GM18498 (cell line): ENCODE measurements around the gene KTI12.
"Not testable (repeated sequence)": the region's sequence is repeated elsewhere in the genome, so short reads cannot be mapped to it uniquely, and the experiment has no call there.

ENCODE experiments used
- ATAC-seq: cut with Tn5 transposase; IDR thresholded peaks from one replicate; pipeline ENCODE4 v1.9.1; 2021; ENCODE audit warnings: mild to moderate bottlenecking, moderate library complexity; ENCODE audit not compliant: unreplicated experiment

The KTI12 gene, protein sequence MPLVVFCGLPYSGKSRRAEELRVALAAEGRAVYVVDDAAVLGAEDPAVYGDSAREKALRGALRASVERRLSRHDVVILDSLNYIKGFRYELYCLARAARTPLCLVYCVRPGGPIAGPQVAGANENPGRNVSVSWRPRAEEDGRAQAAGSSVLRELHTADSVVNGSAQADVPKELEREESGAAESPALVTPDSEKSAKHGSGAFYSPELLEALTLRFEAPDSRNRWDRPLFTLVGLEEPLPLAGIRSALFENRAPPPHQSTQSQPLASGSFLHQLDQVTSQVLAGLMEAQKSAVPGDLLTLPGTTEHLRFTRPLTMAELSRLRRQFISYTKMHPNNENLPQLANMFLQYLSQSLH

DNA sequence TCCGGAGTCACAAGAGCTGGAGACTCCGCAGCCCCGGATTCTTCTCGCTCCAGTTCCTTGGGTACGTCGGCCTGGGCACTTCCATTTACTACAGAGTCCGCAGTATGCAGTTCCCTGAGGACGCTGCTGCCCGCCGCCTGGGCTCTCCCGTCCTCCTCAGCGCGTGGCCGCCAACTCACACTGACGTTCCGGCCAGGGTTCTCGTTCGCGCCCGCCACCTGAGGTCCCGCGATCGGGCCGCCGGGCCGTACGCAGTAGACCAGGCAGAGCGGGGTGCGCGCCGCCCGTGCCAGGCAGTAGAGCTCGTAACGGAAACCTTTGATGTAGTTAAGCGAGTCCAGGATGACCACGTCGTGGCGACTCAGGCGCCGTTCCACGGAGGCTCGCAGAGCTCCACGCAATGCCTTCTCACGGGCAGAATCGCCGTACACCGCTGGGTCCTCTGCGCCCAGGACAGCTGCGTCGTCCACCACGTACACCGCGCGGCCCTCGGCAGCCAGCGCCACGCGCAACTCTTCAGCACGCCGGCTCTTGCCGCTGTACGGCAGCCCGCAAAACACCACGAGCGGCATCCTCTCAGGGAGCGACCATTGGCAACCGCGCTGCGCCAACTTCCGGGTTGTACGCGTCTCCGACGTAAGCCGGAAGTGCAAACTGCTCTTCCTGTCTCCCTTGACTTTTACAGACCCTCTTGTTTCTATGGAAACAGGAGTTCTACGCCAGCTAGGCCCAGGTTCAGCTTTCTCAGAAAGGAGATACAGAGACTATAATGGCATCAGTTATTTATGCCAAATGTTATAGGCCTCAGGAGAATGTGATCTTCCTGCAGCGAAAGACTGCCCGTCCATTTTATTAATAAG lies at the start of gene KTI12:
TSS of gene KTI12 (minus strand) at position 621 of the 860 bp plus-strand sequence. CDS start at position 572, 49 bp downstream.
- ATAC-seq: peak; percentile 83

DNA sequence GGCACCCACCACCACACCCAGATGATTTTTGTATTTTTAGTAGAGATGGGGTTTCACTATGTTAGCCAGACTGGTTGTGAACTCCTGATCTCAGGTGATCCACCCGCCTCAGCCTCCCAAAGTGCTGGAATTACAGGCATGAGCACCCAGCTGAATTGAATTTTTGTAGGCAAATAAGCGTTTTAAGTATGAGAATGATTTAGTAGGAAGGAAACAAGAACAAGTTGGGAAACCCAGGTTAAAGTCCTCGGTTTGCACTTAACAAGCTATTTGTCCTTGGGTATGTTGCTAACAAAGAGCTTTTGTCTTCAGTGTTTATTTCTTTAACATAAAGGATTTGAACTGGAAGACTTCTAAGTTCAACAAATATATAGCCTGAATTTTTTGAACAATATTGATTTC lies 46.4 kb upstream of the KTI12 start:
- ATAC-seq: no peak

DNA sequence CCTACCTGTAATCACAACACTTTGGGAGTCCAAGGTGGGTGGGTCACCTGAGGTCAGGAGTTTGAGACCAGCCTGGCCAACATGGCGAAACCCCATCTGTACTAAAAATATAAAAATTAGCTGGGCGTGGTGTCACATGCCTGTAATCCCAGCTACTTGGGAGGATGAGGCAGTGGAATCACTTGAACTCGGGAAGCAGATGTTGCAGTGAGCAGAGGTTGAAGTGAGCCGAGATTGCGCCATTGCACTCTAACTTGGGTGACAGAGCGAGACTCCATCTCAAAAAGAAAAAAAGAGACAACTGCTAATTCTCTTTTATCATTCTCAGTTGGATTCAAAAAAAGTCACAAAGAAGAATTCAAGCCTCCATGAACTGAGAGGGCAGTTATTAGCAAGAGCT lies 43.7 kb upstream of the KTI12 start:
- not testable (repeated sequence) for ATAC-seq

DNA sequence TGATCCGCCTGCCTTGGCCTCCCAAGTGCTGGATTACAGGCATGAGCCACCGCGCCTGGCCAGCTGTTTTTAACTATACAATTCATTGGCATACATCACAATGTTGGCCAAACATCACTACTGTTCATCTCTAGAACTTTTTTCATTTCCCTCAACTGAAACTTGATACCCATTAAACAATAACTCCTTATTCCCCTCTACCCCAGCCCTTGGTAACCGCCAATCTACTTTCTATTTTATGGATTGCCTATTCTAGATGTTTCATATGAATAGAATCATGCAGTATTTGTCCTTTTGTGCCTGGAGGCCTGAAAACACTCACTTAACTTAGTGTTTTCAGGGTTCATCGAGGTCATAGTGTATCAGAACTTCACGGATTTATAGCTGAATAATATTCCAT lies 38.7 kb upstream of the KTI12 start:
- ATAC-seq: no peak

DNA sequence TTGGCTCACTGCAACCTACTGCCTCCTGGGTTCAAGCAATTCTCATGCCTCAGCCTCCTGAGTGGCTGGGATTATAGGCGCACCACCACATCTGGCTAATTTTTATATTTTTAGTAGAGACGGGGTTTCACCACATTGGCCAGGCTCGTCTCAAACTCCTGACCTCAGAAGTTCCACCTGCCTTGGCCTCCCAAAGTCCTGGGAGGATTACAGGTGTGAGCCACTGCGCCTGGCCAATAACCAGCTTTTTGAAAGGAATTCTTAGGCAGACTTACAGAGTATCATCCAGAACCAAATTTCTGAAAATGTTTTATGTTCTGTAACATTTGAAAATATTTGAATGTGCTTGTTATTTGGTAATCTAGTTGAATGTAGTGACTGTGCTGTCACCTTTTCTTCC lies 37.1 kb upstream of the KTI12 start:
- ATAC-seq: no peak

DNA sequence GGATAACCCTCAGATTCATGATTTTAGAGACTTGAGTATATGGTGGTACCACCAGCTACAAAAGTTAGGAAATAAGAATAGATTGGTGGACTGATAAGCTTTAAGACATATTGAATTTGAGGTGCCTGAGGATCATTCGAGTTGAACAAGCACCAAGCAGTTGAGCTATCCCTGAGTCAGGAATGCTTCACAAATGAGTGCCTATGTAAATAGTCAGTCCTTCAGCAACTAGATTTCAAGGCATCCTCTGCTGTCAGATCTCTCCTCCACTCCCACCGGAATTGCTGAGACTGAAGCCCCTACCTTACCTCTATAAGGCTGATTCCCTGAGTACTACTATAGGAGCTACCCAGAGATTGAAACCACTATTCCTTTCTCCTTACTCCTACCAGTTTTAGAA lies 29.6 kb upstream of the KTI12 start:
- no peak for ATAC-seq

DNA sequence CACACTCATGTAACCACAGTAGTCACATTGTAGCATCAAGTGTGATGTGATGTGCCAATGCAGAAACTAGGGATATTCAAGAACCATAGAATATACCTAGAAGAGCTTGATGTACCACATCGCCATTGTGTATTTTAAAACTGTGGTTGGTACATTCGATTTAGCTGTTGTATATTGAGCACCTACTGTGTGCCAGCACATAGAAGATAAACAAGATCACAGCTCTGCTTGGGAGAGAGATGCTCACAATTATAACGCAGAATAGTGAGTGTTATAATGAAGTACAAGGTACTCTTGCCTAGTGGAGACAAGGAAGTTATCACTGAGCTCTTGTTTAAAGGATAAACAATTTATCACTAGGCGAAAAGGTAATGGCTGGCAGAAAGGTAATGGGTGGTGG lies 27.2 kb upstream of the KTI12 start:
- ATAC-seq: no peak

DNA sequence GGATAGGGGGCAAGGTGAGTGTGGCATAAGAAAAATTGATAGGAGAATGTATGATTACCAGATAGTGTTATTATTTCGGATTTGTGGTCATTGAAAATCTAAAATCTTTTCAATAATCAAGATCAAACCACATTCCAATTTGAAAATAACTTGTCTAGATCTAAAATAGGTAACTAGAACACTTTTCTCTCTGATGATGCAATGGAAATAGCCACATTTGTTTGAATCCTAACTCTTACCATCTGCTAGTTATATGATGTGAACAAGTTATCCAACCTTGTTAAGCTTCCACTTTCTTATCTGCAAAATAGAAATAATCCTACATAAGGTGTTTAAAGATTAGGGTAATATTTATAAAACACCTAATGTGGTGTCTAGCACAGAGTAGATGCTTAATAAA lies 26.3 kb upstream of the KTI12 start:
- no peak for ATAC-seq

DNA sequence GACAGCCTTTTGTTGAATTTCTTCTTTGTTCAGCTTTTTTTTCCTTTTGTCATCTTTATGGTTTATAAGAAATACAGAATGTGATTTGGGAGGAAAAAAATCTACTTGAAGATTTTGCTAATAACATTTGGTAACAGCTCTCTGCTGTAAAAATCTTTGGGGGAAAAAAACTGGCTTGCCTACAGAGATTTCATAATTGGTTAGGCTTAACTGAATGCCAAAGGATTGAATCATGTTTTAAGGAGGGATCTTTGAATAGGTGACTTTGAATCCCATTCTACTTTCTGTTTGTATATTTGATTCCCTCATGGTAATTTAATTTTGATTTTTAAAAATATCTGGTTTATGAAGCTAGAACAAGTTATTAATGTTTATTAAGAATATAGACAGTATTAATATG lies 25.7 kb upstream of the KTI12 start:
- no peak for ATAC-seq

DNA sequence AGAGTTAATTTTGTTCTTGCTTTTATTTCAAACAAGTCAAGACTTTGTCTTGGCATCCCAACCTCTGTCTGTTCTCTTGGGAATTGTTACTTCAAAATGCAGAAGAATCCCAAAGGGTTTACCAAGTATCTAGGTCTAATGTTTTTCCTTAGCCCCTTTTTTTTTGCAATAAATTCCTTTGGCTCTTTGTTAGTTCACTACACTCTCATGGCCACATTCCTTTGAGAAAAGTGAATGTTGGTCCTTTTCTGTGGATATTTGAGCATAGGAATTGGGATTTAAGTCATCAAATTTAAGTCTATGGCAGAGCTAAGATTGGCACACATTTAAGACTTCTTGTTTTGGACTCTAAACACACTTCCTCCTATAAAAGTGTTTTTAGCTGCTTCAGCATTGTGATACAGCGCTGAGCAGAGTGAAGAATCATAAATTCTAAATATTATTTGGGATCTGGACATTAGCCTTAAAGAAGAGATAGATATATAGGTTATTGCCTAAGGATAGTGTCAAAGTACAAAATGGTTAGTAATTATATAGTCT lies 24.3 kb upstream of the KTI12 start:
- ATAC-seq: no peak

DNA sequence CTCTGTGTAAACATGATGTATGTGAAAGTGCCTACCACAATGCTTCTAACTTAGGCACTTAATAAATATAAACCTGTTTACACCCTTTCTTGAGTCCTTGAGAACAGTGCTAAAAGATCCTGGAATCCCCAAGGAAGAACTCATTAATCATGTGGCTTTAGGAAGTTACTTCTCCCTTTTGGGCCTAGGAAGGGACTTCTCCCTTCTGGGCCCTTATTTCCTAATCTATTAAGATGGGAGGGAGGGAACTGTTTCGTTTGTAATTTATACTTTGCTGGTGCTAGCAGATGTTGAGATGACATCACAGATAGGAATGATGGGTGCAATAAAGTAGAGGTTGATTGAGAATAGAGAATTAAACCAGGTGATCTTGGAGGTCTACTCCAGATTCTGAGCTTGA lies 23.6 kb upstream of the KTI12 start:
- ATAC-seq: no peak

DNA sequence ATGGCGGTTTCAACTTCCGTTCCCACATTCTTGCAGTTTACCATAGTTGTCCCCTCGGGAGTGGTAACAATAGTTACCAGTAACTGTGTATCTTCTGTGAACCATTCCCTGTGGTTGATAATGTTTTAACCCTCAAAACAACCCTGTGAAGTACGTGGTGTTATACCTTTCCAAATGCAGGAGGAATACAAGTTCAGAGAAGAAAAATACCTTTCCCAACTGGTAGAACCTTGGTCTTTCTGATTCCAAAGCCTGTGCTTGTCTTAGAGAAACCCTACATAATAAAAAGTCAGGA lies 23.3 kb upstream of the KTI12 start:
- ATAC-seq: no peak

DNA sequence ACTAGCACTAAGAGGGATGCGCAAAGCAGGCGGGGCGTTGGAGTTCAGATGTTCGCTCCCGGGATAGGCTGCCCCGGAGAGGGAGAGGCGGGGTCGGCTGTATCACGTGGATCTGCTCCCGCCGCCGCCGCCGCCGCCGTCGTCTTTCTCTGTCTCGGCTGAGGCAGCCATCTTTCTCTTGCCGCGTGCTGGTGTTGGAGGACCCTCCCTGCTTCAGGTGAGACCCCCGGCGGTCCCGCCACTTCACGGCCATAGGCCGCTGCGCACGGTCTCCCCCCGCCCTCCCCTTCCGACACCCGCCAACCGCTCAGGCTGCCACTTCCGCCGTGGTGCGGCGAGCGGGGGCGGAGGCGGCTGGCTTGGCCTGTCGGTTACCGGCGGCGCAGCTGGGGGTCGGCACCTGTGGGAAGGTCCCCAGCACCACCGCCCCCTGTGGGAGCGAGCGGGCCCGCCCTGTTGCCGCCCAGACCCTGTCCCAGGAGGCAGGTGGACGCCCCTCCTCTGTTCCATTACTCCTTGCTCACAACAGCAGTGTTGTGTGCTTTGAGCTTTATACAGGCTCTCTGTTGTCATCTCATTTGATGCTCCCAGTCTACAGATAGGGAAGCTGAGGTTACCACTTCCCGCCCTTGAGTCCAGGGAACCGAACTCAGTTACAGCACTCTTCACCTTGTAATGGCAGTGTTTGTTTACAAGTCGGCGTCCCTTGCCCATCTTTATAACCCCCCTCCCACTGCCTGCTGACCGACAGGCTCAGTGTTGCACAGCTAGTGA lies 22.7 kb upstream of the KTI12 start, which contains the start of gene BTF3L4:
TSS of gene BTF3L4 (plus strand) at position 133 of the 774 bp plus-strand sequence. CDS start 3,553 bp downstream, outside the sequence.
- ATAC-seq: peak; percentile 85

DNA sequence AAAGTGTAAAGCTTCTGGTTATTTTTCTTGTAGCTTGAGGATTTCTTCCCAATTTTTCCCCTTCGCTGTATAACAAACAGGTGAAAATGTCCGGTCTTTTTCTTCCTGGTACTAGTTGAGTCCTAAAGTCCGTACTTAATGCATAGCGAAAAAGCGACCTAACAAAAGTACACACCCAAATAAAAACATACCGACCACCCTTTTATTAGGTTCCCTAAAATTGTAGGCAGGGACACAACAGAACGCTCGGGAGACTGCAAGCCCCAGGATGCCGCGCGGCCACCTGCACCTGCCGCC lies 22.2 kb upstream of the KTI12 start:
- no peak for ATAC-seq

DNA sequence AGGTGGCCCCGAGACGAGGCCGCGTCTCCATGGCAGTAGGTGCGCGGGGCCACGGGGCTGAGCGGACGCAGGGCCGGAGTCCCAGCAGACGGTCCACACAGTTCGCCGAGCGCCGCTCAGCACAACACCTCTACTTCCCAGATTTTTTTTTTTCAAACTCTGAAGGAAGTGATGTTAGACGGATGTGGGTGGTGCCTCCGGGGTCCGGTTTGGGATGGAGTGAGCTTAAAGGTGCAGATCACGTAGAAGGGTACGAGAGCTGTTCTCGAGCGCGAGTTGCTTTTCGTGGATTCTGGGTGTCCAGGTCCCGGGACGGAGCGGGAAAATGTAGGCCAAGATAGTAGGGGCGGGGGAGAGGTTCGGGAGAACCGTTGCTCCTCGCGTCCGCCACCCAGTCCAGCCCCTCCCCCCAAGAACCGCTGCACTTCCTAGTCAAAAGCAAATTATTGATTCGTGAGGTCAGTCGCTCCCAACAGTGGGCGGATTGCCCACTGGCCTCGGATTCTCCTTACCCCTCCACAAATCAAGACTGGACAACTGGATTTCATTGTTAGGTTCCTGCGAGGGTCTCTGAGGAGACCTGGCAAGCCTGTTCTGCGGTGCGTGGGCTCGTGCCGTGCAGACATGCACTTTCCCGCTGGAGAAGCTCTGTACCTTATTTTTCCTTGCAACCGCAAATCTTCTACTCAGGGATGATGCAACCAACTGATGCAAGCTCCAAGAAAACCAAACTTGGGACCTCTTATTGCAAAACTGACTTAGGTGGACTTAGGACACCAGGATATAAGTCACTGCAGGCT lies 21.7 kb upstream of the KTI12 start, which contains the start of gene TXNDC12:
TSS of gene TXNDC12 (minus strand) at position 126 of the 800 bp plus-strand sequence. CDS start at position 31, 95 bp downstream.
- peak; percentile 45 for ATAC-seq

DNA sequence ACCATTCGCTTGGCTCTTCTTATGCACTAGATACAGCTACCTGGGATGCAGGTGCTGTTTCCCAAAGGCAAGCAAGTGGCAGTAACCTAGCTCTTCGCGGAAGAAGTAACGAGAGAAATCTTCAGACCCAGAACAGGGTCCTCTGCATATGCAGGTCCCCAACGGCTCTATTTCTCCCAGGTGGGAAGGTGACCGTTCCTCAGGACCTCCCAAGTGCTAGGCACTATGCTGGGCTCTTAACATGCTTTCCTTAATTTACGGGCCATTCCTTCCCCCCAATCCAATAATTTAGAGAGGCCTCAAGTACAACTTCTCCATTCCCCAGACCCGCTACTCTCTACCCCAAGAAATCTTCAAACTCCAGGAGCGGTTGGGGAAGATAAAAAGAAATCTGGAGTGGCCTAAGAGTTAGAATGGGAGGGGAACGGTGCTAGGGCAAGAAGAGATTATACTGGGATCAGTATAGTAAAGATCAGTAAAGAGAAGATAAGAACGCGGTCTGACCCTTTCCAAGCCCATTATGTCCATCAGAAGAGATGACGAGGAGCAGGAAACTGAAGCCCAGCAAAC lies 21.0 kb upstream of the KTI12 start:
- no peak for ATAC-seq

DNA sequence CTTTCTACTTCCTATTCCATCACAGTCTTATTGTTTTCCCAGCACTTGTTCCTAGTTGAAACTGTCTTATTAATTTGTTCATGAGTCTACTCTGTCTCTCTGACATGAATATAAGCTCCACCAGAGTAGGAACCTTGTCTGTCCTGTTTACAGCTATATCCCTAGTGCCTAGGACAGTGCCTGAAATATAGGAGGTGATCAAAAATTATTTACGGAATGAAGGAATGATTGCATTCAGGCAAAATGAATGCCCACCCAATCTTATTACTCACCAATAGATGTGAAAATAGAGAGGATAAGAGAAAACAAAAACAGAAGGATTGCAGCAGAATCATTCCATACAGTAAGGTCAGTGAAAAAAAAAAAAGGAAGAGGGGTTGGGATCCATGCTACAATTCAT lies 20.3 kb upstream of the KTI12 start:
- no peak for ATAC-seq

DNA sequence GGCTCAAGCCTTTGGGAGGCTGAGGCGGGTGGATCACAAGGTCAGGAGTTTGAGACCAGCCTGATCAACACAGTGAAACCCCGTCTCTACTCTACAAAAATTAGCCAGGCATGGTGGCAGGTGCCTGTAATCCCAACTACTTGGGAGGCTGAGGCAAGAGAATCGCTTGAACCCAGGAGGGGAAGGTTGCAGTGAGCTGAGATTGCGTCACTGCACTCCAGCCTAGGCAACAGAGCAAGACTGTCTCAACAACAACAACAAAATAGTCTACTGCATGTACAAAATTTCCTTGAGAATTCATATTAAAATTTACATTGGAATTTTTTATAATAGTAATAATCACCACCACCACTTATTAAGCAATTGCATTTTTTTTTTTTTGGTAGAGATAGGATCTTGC lies 15.7 kb upstream of the KTI12 start:
- not testable (repeated sequence) for ATAC-seq

DNA sequence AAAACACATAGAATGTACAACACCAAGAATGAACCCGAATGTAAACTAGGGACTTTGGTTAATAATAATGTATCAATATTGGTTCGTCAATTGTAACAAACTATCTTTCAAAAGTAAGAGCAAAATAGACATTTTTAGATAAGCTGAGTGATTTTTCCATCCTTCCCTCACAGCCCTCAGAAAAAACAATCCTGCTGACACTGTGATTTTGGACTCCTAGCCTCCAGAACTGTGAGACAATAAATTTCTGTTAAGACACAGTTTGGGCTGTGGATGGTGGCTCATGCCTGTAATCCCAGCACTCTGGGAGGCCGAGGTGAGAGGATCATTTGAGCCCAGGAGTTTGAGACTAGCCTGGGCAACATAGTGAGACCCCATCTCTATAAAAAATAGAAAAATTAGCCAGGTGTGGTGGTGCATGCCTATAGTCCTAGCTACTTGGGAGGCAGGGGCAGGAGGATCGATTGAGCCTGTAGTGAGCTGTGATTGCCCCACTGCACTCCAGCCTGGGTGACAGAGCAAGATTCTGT lies 12.1 kb upstream of the KTI12 start:
- not testable (repeated sequence) for ATAC-seq

DNA sequence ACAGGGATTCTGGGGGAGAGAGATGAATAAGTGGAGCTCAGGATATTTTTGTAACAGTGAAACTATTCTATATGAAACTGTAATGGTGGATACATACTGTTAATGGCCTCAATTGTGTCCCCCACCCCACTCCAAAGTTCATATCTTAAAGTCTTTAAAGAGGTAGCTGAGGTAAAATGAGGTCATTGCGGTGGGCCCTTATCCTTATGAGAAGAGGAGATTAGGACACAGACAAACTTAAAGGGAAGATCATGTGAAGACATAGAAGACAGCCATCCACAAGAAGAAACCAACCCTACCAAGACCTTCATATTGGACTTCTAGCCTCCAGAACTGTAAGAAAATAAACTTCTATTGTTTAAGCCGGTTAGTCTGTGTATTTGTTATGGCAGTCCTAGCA lies 11.6 kb upstream of the KTI12 start:
- no peak for ATAC-seq
